ENCODE data around the gene STIM2.

The STIM2 gene

GRCh38 chr4:27046851-27047250 lies 186.2 kb downstream of the STIM2 start:
- Histone ChIP-seq H3K4me3 (ENCODE audit: low read depth, low read length) (no peak overlapping the region), H3K27me3 (peaks cover 13% of the 10 kb centered on the region), H3K36me3 (no peaks in the 10 kb centered on the region), H3K4me1 (no peaks in the 10 kb centered on the region), H3K9me3 (no peaks in the 10 kb centered on the region)
- TF ChIP-seq CTCF (IDR thresholded peaks at IDR 0.05; ENCODE audit: low read depth, low read length), result no peak
- no peak for DNase-seq

- Histone ChIP-seq H3K4me1 (no peaks in the 10 kb centered on the region), H3K4me3 (ENCODE audit: low read depth, low read length) (peak overlapping the region; percentile 44), H3K36me3 (no peaks in the 10 kb centered on the region), H3K9me3 (no peaks in the 10 kb centered on the region), H3K27me3 (peaks cover 13% of the 10 kb centered on the region)
- TF ChIP-seq CTCF (IDR thresholded peaks at IDR 0.05; ENCODE audit: low read depth, low read length), result peak; percentile 59
- DNase-seq, result no peak
Observed at GRCh38 chr4:27048429-27049238, 188.0 kb downstream of the STIM2 start.

GRCh38 chr4:27049239-27049829 lies 188.7 kb downstream of the STIM2 start:
- no peak for TF ChIP-seq CTCF (IDR thresholded peaks at IDR 0.05; ENCODE audit: low read depth, low read length)
- no peaks in the 10 kb centered on the region for H3K4me1 ChIP-seq
- no peak overlapping the region for H3K4me3 ChIP-seq (ENCODE audit: low read depth, low read length)
- H3K36me3 ChIP-seq, result no peaks in the 10 kb centered on the region
- peaks cover 17% of the 10 kb centered on the region for H3K27me3 ChIP-seq
- no peaks in the 10 kb centered on the region for H3K9me3 ChIP-seq
- DNase-seq, result no peak

- TF ChIP-seq CTCF (IDR thresholded peaks at IDR 0.05; ENCODE audit: low read depth, low read length), result no peak
- DNase-seq, result no peak
- Histone ChIP-seq H3K4me1 (no peaks in the 10 kb centered on the region), H3K36me3 (no peaks in the 10 kb centered on the region), H3K4me3 (ENCODE audit: low read depth, low read length) (no peak overlapping the region), H3K27me3 (peaks cover 14% of the 10 kb centered on the region), H3K9me3 (no peaks in the 10 kb centered on the region)
Observed at GRCh38 chr4:27050731-27051130, 190.1 kb downstream of the STIM2 start.

- H3K36me3 ChIP-seq, result no peaks in the 10 kb centered on the region
Observed at GRCh38 chr4:27055221-27055760, 194.7 kb downstream of the STIM2 start.

More at GRCh38 chr4:27055221-27055760, 194.7 kb downstream of the STIM2 start:
- no peak overlapping the region for H3K4me3 ChIP-seq (ENCODE audit: low read depth, low read length)
- no peak for DNase-seq
- no peaks in the 10 kb centered on the region for H3K4me1 ChIP-seq
- H3K27me3 ChIP-seq, result peaks cover 7% of the 10 kb centered on the region; the same call in 1 of the 2 replicates
- no peaks in the 10 kb centered on the region for H3K9me3 ChIP-seq
- no peak for TF ChIP-seq CTCF (IDR thresholded peaks at IDR 0.05; ENCODE audit: low read depth, low read length)

Measured in BE2C (cell line).